NCI-H2171 treated with DMSO at 0.1 percent for 48 hours (cell line): ENCODE results near the gene KNTC1.
"Not testable (repeated sequence)": the region's sequence is repeated elsewhere in the genome, so short reads cannot be mapped to it uniquely, and the experiment has no call there.

Experiments used
- DNase-seq: peaks from one replicate; lab custom pipeline; 2025; lab: John Stamatoyannopoulos, UW

KNTC1 gene

GRCh38 chr12:122646517-122647217 lies 119.6 kb downstream of the KNTC1 start:
- no peak for DNase-seq

- no peak for DNase-seq
These were observed 124.6 kb downstream of the KNTC1 start for GRCh38 chr12:122651520-122652224.

GRCh38 chr12:122653291-122653690 lies 126.2 kb downstream of the KNTC1 start:
- not testable (repeated sequence) for DNase-seq

- DNase-seq, result no peak
These were observed 129.2 kb downstream of the KNTC1 start for GRCh38 chr12:122656298-122656697.

GRCh38 chr12:122659579-122659978 lies 132.5 kb downstream of the KNTC1 start:
- no peak for DNase-seq

- no peak for DNase-seq
These were observed 134.2 kb downstream of the KNTC1 start for GRCh38 chr12:122661246-122661645.

- no peak for DNase-seq
These were observed 134.9 kb downstream of the KNTC1 start for GRCh38 chr12:122661938-122662337.

GRCh38 chr12:122665349-122665748 lies 138.3 kb downstream of the KNTC1 start:
- DNase-seq, result no peak

GRCh38 chr12:122665759-122666158 lies 138.7 kb downstream of the KNTC1 start:
- DNase-seq, result no peak

GRCh38 chr12:122668268-122668667 lies 141.2 kb downstream of the KNTC1 start:
- no peak for DNase-seq

- DNase-seq, result no peak
These were observed 142.5 kb downstream of the KNTC1 start for GRCh38 chr12:122669397-122670070.

- DNase-seq, result no peak
These were observed 145.5 kb downstream of the KNTC1 start for GRCh38 chr12:122672515-122672914.
